ENCODE measurements around the gene CLN6. TPM values are rescaled to one million over a fixed set of nuclear protein-coding genes. Genes with fewer than 3 reads are reported as not detected.
"Not testable (repeated sequence)": the region's sequence is repeated elsewhere in the genome, so short reads cannot be mapped to it uniquely, and the experiment has no call there.

Gene CLN6
- total RNA-seq, 1 donor from 2014 or later, result 18.5 TPM

- ATAC-seq, result peak; percentile 63
These were observed 23.5 kb upstream of the CLN6 start for GRCh38 chr15:68252925-68253534.

- ATAC-seq, result no peak
These were observed 19.7 kb upstream of the CLN6 start for GRCh38 chr15:68249058-68249713.

GRCh38 chr15:68244235-68244634 lies 14.7 kb upstream of the CLN6 start:
- no peak for ATAC-seq

GRCh38 chr15:68241088-68241935 lies 11.8 kb upstream of the CLN6 start:
- no peak for ATAC-seq

- ATAC-seq, result no peak
These were observed 9.5 kb upstream of the CLN6 start for GRCh38 chr15:68239025-68239424.

GRCh38 chr15:68235022-68235421 lies 5.5 kb upstream of the CLN6 start:
- peak; percentile 91 for ATAC-seq

GRCh38 chr15:68234520-68234919 lies 5.0 kb upstream of the CLN6 start:
- not testable (repeated sequence) for ATAC-seq

- no peak for ATAC-seq
These were observed 4.5 kb upstream of the CLN6 start for GRCh38 chr15:68234060-68234459.

- ATAC-seq, result no peak
These were observed 3.4 kb upstream of the CLN6 start for GRCh38 chr15:68232937-68233336.

- no peak for ATAC-seq
These were observed 2.9 kb upstream of the CLN6 start for GRCh38 chr15:68232449-68232848.

- ATAC-seq, result no peak
These were observed 1.7 kb upstream of the CLN6 start for GRCh38 chr15:68231102-68231818.

GRCh38 chr15:68230157-68231100 lies 901 bp upstream of the CLN6 start:
- no peak for ATAC-seq

GRCh38 chr15:68228971-68229385 lies 550 bp downstream of the CLN6 start:
- no peak for ATAC-seq

- ATAC-seq, result no peak
These were observed 1.2 kb downstream of the CLN6 start for GRCh38 chr15:68228143-68228970.

- no peak for ATAC-seq
These were observed 1.8 kb downstream of the CLN6 start for GRCh38 chr15:68227643-68228142.

GRCh38 chr15:68225442-68225841 lies 4.1 kb downstream of the CLN6 start:
- ATAC-seq, result not testable (repeated sequence)

GRCh38 chr15:68224546-68225250 lies 4.8 kb downstream of the CLN6 start:
- no peak for ATAC-seq

- no peak for ATAC-seq
These were observed 5.4 kb downstream of the CLN6 start for GRCh38 chr15:68224108-68224507.

- no peak for ATAC-seq
These were observed 6.4 kb downstream of the CLN6 start for GRCh38 chr15:68223171-68223570.

GRCh38 chr15:68222432-68222743 lies 7.1 kb downstream of the CLN6 start:
- ATAC-seq, result not testable (repeated sequence)
